Transverse colon (tissue), 3 donors: ENCODE measurements around the gene HSF2BP.

Experiments
- CTCF ChIP-seq, 5 experiments: fragments of 200-600 bp in 3 of 5; fragments of 450-650 bp in 2 of 5; sonication (generic) in 3 of 5; IDR thresholded peaks; 1 replicate in 2 of 5; 2 replicates in 3 of 5; pipeline ENCODE4 v1.5.1; 2016 to 2017; ENCODE audit warnings: antibody characterized with exemption in 5 of 5, inconsistent platforms in 3 of 5, mild to moderate bottlenecking in 2 of 5, moderate library complexity in 1 of 5
- POLR2A ChIP-seq: fragments of 450-650 bp; IDR thresholded peaks from one replicate; pipeline ENCODE4 v1.6.1; 2016; ENCODE audit warnings: antibody characterized with exemption, mild to moderate bottlenecking, moderate library complexity

- TF ChIP-seq POLR2A (no peak), CTCF (IDR thresholded peaks at IDR 0.05) (no peak)
These were observed 32.9 kb downstream of the HSF2BP start for GRCh38 chr21:43626390-43626789.
